G401.6 (cell line): ENCODE measurements around the gene USP17L13.
"Not testable (repeated sequence)": the region's sequence is repeated elsewhere in the genome, so short reads cannot be mapped to it uniquely, and the experiment has no call there.

ENCODE experiments used
- FAIRE-seq: peaks from 2 replicates; lab custom pipeline; 2012; peaks lifted over from hg19 to GRCh38; lab: Jason Lieb, UNC

Gene USP17L13, protein sequence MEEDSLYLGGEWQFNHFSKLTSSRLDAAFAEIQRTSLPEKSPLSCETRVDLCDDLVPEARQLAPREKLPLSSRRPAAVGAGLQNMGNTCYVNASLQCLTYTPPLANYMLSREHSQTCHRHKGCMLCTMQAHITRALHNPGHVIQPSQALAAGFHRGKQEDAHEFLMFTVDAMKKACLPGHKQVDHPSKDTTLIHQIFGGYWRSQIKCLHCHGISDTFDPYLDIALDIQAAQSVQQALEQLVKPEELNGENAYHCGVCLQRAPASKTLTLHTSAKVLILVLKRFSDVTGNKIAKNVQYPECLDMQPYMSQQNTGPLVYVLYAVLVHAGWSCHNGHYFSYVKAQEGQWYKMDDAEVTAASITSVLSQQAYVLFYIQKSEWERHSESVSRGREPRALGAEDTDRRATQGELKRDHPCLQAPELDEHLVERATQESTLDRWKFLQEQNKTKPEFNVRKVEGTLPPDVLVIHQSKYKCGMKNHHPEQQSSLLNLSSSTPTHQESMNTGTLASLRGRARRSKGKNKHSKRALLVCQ

DNA sequence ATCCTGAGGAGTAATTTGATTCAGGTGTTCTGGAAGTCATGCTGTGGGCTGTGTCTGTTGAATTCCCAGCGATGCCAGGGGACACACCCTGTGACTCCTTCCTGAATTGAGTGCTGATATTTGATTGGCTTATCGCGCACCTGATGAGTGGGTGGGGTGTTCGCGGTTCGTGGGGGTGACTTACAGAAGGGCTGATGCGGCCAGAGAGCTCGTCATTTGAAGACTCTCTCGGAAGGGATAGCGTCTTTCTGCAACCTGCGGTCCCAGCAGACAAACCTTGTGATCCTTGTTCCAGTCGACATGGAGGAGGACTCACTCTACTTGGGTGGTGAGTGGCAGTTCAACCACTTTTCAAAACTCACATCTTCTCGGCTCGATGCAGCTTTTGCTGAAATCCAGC lies at the start of gene USP17L13:
Gene USP17L13, plus strand, starts transcription at position 301 of the 400 bp plus-strand sequence. Its CDS starts 0 bp downstream, at position 301.
- FAIRE-seq: not testable (repeated sequence)

DNA sequence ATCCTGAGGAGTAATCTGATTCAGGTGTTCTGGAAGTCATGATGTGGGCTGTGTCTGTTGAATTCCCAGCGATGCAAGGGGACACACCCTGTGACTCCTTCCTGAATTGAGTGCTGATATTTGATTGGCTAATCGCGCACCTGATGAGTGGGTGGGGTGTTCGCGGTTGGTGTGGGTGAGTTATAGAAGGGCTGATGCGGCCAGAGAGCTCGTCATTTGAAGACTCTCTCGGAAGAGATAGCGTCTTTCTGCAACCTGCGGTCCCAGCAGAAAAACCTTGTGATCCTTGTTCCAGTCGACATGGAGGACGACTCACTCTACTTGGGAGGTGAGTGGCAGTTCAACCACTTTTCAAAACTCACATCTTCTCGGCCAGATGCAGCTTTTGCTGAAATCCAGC lies 14.3 kb upstream of the USP17L13 start, which contains the start of gene USP17L10:
Gene USP17L10, plus strand, starts transcription at position 301 of the 400 bp plus-strand sequence. Its CDS starts 0 bp downstream, at position 301.
- FAIRE-seq: not testable (repeated sequence)

DNA sequence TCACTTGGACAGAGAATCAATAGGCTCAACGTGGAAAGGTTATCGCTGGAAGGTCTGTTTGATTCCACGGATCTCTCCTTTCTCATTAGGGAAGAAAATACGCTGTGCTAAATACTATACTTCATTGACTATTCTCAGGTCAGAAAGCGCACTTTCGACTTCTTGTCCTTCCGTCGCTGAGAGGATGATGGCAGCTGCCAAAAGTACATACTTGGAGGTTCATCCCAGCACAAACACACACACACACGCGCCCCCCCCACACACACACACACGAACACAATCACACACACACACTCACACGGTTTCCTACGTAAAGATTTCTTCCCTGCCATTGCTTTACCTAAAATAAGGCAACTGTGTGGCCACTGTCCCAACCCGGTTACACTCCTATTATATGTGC lies 10.0 kb upstream of the USP17L13 start:
- FAIRE-seq: not testable (repeated sequence)

DNA sequence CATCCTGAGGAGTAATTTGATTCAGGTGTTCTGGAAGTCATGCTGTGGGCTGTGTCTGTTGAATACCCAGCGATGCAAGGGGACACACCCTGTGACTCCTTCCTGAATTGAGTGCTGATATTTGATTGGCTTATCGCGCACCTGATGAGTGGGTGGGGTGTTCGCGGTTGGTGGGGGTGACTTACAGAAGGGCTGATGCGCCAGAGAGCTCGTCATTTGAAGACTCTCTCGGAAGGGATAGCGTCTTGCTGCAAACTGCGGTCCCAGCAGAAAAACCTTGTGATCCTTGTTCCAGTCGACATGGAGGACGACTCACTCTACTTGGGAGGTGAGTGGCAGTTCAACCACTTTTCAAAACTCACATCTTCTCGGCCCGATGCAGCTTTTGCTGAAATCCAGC lies 9.6 kb upstream of the USP17L13 start, which contains the start of gene USP17L11:
Gene USP17L11, plus strand, starts transcription at position 301 of the 400 bp plus-strand sequence. Its CDS starts 0 bp downstream, at position 301.
- FAIRE-seq: not testable (repeated sequence)

DNA sequence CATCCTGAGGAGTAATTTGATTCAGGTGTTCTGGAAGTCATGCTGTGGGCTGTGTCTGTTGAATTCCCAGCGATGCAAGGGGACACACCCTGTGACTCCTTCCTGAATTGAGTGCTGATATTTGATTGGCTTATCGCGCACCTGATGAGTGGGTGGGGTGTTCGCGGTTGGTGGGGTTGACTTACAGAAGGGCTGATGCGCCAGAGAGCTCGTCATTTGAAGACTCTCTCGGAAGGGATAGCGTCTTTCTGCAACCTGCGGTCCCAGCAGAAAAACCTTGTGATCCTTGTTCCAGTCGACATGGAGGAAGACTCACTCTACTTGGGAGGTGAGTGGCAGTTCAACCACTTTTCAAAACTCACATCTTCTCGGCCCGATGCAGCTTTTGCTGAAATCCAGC lies 4.8 kb upstream of the USP17L13 start, which contains the start of gene USP17L12:
Gene USP17L12, plus strand, starts transcription at position 301 of the 400 bp plus-strand sequence. Its CDS starts 0 bp downstream, at position 301.
- not testable (repeated sequence) for FAIRE-seq

DNA sequence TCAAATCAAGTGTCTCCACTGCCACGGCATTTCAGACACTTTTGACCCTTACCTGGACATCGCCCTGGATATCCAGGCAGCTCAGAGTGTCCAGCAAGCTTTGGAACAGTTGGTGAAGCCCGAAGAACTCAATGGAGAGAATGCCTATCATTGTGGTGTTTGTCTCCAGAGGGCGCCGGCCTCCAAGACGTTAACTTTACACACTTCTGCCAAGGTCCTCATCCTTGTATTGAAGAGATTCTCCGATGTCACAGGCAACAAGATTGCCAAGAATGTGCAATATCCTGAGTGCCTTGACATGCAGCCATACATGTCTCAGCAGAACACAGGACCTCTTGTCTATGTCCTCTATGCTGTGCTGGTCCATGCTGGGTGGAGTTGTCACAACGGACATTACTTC lies 5.6 kb downstream of the USP17L13 start:
- not testable (repeated sequence) for FAIRE-seq

DNA sequence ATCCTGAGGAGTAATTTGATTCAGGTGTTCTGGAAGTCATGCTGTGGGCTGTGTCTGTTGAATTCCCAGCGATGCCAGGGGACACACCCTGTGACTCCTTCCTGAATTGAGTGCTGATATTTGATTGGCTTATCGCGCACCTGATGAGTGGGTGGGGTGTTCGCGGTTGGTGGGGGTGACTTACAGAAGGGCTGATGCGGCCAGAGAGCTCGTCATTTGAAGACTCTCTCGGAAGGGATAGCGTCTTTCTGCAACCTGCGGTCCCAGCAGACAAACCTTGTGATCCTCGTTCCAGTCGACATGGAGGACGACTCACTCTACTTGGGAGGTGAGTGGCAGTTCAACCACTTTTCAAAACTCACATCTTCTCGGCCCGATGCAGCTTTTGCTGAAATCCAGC lies 9.4 kb downstream of the USP17L13 start, which contains the start of gene USP17L15:
Gene USP17L15, plus strand, starts transcription at position 301 of the 400 bp plus-strand sequence. Its CDS starts 0 bp downstream, at position 301.
- not testable (repeated sequence) for FAIRE-seq

DNA sequence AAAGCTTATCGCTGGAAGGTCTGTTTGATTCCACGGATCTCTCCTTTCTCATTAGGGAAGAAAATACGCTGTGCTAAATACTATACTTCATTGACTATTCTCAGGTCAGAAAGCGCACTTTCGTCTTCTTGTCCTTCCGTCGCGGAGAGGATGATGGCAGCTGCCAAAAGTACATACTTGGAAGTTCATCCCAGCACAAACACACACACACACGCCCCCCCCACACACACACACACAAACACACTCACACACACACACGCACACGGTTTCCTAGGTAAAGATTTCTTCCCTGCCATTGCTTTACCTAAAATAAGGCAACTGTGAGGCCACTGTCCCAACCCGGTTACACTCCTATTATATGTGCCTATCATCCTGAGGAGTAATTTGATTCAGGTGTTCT lies 13.8 kb downstream of the USP17L13 start:
- not testable (repeated sequence) for FAIRE-seq

DNA sequence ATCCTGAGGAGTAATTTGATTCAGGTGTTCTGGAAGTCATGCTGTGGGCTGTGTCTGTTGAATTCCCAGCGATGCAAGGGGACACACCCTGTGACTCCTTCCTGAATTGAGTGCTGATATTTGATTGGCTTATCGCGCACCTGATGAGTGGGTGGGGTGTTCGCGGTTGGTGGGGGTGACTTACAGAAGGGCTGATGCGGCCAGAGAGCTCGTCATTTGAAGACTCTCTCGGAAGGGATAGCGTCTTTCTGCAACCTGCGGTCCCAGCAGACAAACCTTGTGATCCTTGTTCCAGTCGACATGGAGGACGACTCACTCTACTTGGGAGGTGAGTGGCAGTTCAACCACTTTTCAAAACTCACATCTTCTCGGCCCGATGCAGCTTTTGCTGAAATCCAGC lies 18.9 kb downstream of the USP17L13 start, which contains the start of gene USP17L17:
Gene USP17L17, plus strand, starts transcription at position 301 of the 400 bp plus-strand sequence. Its CDS starts 0 bp downstream, at position 301.
- FAIRE-seq: not testable (repeated sequence)

DNA sequence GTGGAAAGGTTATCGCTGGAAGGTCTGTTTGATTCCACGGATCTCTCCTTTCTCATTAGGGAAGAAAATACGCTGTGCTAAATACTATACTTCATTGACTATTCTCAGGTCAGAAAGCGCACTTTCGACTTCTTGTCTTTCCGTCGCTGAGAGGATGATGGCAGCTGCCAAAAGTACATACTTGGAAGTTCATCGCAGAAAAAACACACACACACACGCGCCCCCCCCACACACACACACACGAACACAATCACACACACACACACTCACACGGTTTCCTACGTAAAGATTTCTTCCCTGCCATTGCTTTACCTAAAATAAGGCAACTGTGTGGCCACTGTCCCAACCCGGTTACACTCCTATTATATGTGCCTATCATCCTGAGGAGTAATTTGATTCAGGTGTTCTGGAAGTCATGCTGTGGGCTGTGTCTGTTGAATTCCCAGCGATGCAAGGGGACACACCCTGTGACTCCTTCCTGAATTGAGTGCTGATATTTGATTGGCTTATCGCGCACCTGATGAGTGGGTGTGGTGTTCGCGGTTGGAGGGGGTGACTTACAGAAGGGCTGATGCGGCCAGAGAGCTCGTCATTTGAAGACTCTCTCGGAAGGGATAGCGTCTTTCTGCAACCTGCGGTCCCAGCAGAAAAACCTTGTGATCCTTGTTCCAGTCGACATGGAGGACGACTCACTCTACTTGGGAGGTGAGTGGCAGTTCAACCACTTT lies 23.4 kb downstream of the USP17L13 start, which contains the start of gene USP17L18:
Gene USP17L18, plus strand, starts transcription at position 678 of the 728 bp plus-strand sequence. Its CDS starts 0 bp downstream, at position 678.
- not testable (repeated sequence) for FAIRE-seq

DNA sequence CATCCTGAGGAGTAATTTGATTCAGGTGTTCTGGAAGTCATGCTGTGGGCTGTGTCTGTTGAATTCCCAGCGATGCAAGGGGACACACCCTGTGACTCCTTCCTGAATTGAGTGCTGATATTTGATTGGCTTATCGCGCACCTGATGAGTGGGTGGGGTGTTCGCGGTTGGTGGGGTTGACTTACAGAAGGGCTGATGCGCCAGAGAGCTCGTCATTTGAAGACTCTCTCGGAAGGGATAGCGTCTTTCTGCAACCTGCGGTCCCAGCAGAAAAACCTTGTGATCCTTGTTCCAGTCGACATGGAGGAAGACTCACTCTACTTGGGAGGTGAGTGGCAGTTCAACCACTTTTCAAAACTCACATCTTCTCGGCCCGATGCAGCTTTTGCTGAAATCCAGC lies 28.4 kb downstream of the USP17L13 start, which contains the start of gene USP17L19:
Gene USP17L19, plus strand, starts transcription at position 301 of the 400 bp plus-strand sequence. Its CDS starts 0 bp downstream, at position 301.
- FAIRE-seq: not testable (repeated sequence)

DNA sequence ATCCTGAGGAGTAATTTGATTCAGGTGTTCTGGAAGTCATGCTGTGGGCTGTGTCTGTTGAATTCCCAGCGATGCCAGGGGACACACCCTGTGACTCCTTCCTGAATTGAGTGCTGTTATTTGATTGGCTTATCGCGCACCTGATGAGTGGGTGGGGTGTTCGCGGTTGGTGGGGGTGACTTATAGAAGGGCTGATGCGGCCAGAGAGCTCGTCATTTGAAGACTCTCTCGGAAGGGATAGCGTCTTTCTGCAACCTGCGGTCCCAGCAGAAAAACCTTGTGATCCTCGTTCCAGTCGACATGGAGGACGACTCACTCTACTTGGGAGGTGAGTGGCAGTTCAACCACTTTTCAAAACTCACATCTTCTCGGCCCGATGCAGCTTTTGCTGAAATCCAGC lies 33.1 kb downstream of the USP17L13 start, which contains the start of gene USP17L20:
Gene USP17L20, plus strand, starts transcription at position 301 of the 400 bp plus-strand sequence. Its CDS starts 0 bp downstream, at position 301.
- FAIRE-seq: not testable (repeated sequence)

DNA sequence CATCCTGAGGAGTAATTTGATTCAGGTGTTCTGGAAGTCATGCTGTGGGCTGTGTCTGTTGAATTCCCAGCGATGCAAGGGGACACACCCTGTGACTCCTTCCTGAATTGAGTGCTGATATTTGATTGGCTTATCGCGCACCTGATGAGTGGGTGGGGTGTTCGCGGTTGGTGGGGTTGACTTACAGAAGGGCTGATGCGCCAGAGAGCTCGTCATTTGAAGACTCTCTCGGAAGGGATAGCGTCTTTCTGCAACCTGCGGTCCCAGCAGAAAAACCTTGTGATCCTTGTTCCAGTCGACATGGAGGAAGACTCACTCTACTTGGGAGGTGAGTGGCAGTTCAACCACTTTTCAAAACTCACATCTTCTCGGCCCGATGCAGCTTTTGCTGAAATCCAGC lies 37.9 kb downstream of the USP17L13 start, which contains the start of gene USP17L21:
Gene USP17L21, plus strand, starts transcription at position 301 of the 400 bp plus-strand sequence. Its CDS starts 0 bp downstream, at position 301.
- FAIRE-seq: not testable (repeated sequence)

DNA sequence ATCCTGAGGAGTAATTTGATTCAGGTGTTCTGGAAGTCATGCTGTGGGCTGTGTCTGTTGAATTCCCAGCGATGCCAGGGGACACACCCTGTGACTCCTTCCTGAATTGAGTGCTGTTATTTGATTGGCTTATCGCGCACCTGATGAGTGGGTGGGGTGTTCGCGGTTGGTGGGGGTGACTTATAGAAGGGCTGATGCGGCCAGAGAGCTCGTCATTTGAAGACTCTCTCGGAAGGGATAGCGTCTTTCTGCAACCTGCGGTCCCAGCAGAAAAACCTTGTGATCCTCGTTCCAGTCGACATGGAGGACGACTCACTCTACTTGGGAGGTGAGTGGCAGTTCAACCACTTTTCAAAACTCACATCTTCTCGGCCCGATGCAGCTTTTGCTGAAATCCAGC lies 42.6 kb downstream of the USP17L13 start, which contains the start of gene USP17L22:
Gene USP17L22, plus strand, starts transcription at position 301 of the 400 bp plus-strand sequence. Its CDS starts 0 bp downstream, at position 301.
- FAIRE-seq: not testable (repeated sequence)

DNA sequence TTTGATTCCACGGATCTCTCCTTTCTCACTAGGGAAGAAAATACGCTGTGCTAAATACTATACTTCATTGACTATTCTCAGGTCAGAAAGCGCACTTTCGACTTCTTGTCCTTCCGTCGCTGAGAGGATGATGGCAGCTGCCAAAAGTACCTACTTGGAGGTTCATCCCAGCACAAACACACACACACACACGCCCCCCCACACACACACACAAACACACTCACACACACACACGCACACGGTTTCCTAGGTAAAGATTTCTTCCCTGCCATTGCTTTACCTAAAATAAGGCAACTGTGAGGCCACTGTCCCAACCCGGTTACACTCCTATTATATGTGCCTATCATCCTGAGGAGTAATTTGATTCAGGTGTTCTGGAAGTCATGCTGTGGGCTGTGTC lies 47.0 kb downstream of the USP17L13 start:
- FAIRE-seq: not testable (repeated sequence)
